ENCODE data around the gene PRPF6.
A peak's percentile ranks its signal among the peaks of the same experiment; 100 is the strongest.

Gene PRPF6

DNA sequence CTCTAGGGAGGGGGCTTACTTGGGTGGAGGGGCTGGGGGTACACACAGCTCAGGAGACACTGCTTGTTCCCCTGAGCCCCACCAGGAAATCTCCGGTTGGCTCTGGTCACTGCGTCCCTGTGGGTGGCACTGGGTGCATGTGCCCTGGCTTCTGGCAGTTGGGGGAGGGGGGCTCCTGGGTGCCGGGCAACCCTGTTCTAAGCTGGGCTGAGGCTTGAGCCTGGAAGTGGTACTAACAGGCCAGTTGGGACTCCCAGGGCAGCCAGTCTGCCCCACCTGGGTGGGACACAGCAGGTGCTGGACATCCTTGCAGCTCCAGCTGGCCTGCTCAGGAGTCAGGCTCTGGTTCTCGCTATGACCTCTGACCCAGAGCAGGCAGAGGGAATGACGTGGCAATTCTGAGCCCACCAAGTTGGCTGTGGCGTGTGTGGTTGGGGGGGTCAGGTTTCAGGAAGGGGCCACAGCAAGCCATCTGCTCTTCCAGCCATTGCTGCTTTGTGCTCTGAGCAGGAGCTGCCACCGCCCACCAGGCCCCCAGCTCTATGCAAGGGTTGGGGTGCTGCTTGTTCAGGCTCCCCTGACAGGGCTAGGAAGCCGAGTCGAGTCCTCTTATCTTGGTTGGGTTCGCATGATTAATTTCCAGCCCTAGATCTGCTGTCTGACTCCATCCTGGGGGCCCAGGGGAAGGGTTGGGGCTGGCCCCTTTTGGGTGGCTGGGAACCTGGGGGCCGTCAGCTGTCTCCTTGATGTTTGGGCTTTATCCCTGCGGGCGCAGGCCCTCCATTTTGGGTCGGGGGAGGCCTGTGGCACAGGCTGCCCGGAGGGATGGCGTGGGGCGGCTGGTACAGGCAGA is 55.6 kb downstream of the PRPF6 start:
- H2AFZ ChIP-seq (ENCODE audit: low read length) = no peak overlapping the region

GRCh38 chr20:64037199-64037497 is 56.2 kb downstream of the PRPF6 start:
- Histone ChIP-seq H2AFZ (ENCODE audit: low read length) (no peak overlapping the region), H3F3A (ENCODE audit: low read depth) (peaks cover 4% of the 10 kb centered on the region; the same call in 1 of the 2 replicates), H3K9me2 (replicated peaks; ENCODE audit: low read depth, low read length) (no peaks in the 10 kb centered on the region), H3K79me2 (ENCODE audit: insufficient read depth, low read length) (no peaks in the 10 kb centered on the region), H3K4me3 (ENCODE audit: low read length, poor library complexity, severe bottlenecking) (no peak overlapping the region), H3K36me3 (ENCODE audit: insufficient read depth, low read length) (peaks cover 8% of the 10 kb centered on the region; the same call in 1 of the 2 replicates), H3K4me2 (ENCODE audit: low read depth, low read length, poor library complexity, severe bottlenecking) (peak overlapping the region; percentile 83), H3K4me1 (ENCODE audit: insufficient read depth, low read length, poor library complexity, severe bottlenecking) (peaks cover 56% of the 10 kb centered on the region), H4K20me1 (ENCODE audit: insufficient read depth, low read length, poor library complexity, severe bottlenecking) (no peaks in the 10 kb centered on the region), H3K27me3 (ENCODE audit: insufficient read depth, low read length, poor library complexity, severe bottlenecking) (no peaks in the 10 kb centered on the region), H3K9ac (ENCODE audit: low read depth, low read length, poor library complexity, severe bottlenecking) (peak overlapping the region; percentile 44), H3K9me3 (ENCODE audit: insufficient read depth, low read depth, low read length) (no peaks in the 10 kb centered on the region)
- no peak for TF ChIP-seq CTCF (conservative IDR thresholded peaks at IDR 0.05; ENCODE audit: low read length)
- no peak for TF ChIP-seq EZH2phosphoT487 (IDR thresholded peaks at IDR 0.05; ENCODE audit: borderline replicate concordance)

More for the DNA sequence above, 55.6 kb downstream of the PRPF6 start:
- TF ChIP-seq EZH2phosphoT487 (IDR thresholded peaks at IDR 0.05; ENCODE audit: borderline replicate concordance) = no peak
- TF ChIP-seq CTCF (conservative IDR thresholded peaks at IDR 0.05; ENCODE audit: low read length) = no peak
- Histone ChIP-seq H3K36me3 (ENCODE audit: insufficient read depth, low read length) (peaks cover 14% of the 10 kb centered on the region; the same call in 1 of the 2 replicates), H3K4me3 (ENCODE audit: low read length, poor library complexity, severe bottlenecking) (no peak overlapping the region), H4K20me1 (ENCODE audit: insufficient read depth, low read length, poor library complexity, severe bottlenecking) (no peaks in the 10 kb centered on the region), H3K4me1 (ENCODE audit: insufficient read depth, low read length, poor library complexity, severe bottlenecking) (peaks cover 50% of the 10 kb centered on the region), H3K9ac (ENCODE audit: low read depth, low read length, poor library complexity, severe bottlenecking) (peak overlapping the region; percentile 44), H3K79me2 (ENCODE audit: insufficient read depth, low read length) (no peaks in the 10 kb centered on the region), H3K9me2 (replicated peaks; ENCODE audit: low read depth, low read length) (no peaks in the 10 kb centered on the region), H3K4me2 (ENCODE audit: low read depth, low read length, poor library complexity, severe bottlenecking) (peak overlapping the region; percentile 83), H3K27me3 (ENCODE audit: insufficient read depth, low read length, poor library complexity, severe bottlenecking) (no peaks in the 10 kb centered on the region), H3K9me3 (ENCODE audit: insufficient read depth, low read depth, low read length) (no peaks in the 10 kb centered on the region), H3F3A (ENCODE audit: low read depth) (peaks cover 4% of the 10 kb centered on the region; the same call in 1 of the 2 replicates)

DNA sequence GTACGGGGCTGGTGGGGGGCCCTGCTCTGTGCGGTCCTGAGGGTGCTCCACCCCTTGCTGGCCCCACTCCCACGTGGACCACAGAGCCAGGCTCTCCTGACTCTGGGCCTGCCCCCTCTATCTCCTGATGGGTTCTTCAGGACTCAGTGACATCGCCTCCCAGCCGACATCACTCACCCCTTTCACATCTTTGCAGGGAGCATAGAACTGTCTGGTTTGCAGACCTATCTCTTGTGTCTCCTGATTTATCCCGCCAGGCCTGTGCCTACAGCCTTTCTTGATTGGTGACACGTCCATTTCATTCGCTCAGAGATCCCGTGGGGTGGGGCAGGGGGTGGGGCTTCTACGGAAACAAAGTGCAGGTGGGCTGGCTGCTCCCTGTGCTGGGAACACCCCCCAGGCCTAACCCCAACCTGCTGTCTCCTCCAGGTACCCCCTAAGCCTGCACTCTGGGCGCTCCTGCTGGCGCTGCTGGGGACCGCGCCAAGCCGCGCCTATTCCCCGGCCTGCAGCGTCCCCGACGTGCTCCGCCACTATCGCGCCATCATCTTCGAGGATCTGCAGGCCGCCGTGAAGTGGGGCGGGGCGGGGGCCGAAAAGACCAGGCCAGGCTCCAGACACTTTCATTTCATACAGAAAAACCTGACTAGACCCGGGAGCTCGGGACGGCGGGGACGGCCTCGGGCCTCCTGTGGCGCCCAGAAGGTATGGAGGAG is 56.7 kb downstream of the PRPF6 start:
- H3K79me2 ChIP-seq (ENCODE audit: insufficient read depth, low read length) = no peaks in the 10 kb centered on the region
- H3K9me2 ChIP-seq (replicated peaks; ENCODE audit: low read depth, low read length) = no peaks in the 10 kb centered on the region
- no peak for TF ChIP-seq EZH2phosphoT487 (IDR thresholded peaks at IDR 0.05; ENCODE audit: borderline replicate concordance)
- TF ChIP-seq CTCF (conservative IDR thresholded peaks at IDR 0.05; ENCODE audit: low read length) = no peak
- no peak overlapping the region for H3K4me3 ChIP-seq (ENCODE audit: low read length, poor library complexity, severe bottlenecking)
- H3K4me2 ChIP-seq (ENCODE audit: low read depth, low read length, poor library complexity, severe bottlenecking) = peak overlapping the region; percentile 83
- H3F3A ChIP-seq (ENCODE audit: low read depth) = peaks cover 4% of the 10 kb centered on the region; the same call in 1 of the 2 replicates
- H3K36me3 ChIP-seq (ENCODE audit: insufficient read depth, low read length) = peaks cover 8% of the 10 kb centered on the region; the same call in 1 of the 2 replicates
- no peaks in the 10 kb centered on the region for H3K9me3 ChIP-seq (ENCODE audit: insufficient read depth, low read depth, low read length)
- peaks cover 59% of the 10 kb centered on the region for H3K4me1 ChIP-seq (ENCODE audit: insufficient read depth, low read length, poor library complexity, severe bottlenecking)
- no peaks in the 10 kb centered on the region for H3K27me3 ChIP-seq (ENCODE audit: insufficient read depth, low read length, poor library complexity, severe bottlenecking)
- peak overlapping the region; percentile 77 for H3K9ac ChIP-seq (ENCODE audit: low read depth, low read length, poor library complexity, severe bottlenecking)
- H2AFZ ChIP-seq (ENCODE audit: low read length) = no peak overlapping the region
- H4K20me1 ChIP-seq (ENCODE audit: insufficient read depth, low read length, poor library complexity, severe bottlenecking) = no peaks in the 10 kb centered on the region

All from Loucy (cell line).